Naive B cell (primary cell): ENCODE data around the gene PPP1R14C. TPM values are rescaled to one million over a fixed set of nuclear protein-coding genes. Genes with fewer than 3 reads are reported as not detected.

Experiments
- ATAC-seq, 2 donors: fragments of 150-1000 bp; cut with Tn5 transposase; 2 replicates each; pipeline ENCODE4 v1.10.0; 2021; ENCODE audit warnings: low read depth in 2 of 2, mild to moderate bottlenecking in 2 of 2, moderate library complexity in 2 of 2
- DNase-seq: peaks from one replicate; pipeline ENCODE4 v3.0.0; 2022
- H3K27ac Mint-ChIP-seq, 6 donors: one replicate each; pipeline ENCODE4 v1.8.0; 2020 to 2022; ENCODE audit warnings: mild to moderate bottlenecking in 6 of 6, mixed read lengths in 6 of 6, moderate library complexity in 5 of 6, inconsistent platforms in 2 of 6
- H3K27me3 Mint-ChIP-seq, 3 donors: one replicate each; pipeline ENCODE4 v1.8.0; 2021 to 2022; ENCODE audit warnings: mixed read lengths in 3 of 3, mild to moderate bottlenecking in 1 of 3
- H3K36me3 Mint-ChIP-seq, 2 donors: one replicate each; pipeline ENCODE4 v1.8.0; 2020 to 2022; ENCODE audit warnings: mixed read lengths in 2 of 2, inconsistent platforms in 1 of 2, mild to moderate bottlenecking in 1 of 2
- H3K4me1 Mint-ChIP-seq, 3 donors: one replicate each; pipeline ENCODE4 v1.8.0; 2020 to 2022; ENCODE audit warnings: mixed read lengths in 3 of 3, inconsistent platforms in 1 of 3, mild to moderate bottlenecking in 1 of 3, moderate library complexity in 1 of 3
- H3K4me3 Mint-ChIP-seq, 8 donors: one replicate each; pipeline ENCODE4 v1.8.0; 2020 to 2022; ENCODE audit warnings: mild to moderate bottlenecking in 8 of 8, mixed read lengths in 8 of 8, moderate library complexity in 8 of 8, inconsistent platforms in 2 of 8
- H3K9me3 Mint-ChIP-seq, 7 donors: one replicate each; pipeline ENCODE4 v1.8.0; 2020 to 2022; ENCODE audit warnings: mixed read lengths in 7 of 7, mild to moderate bottlenecking in 5 of 7, inconsistent platforms in 2 of 7, moderate library complexity in 1 of 7
- polyA plus RNA-seq, 6 donors: library from polyadenylated mRNA; unstranded; fragments of 300-500 nt; fragmentation: Illumina TruSeq; gene quantifications; one replicate each; pipeline ENCODE4 v1.2.3, GENCODE V29; 2021; ENCODE audit warnings: low read depth in 6 of 6

PPP1R14C gene
- polyA plus RNA-seq, 6 donors from 2014 or later = 0.22 TPM; not detected in 5

GRCh38 chr6:150243620-150244314 lies 100.9 kb downstream of the PPP1R14C start:
- Mint-ChIP-seq H3K4me1 (peaks cover 0 to 7% (median 0%) of the 10 kb centered on the region in 3 donors), H3K4me3 (no peak overlapping the region), H3K27me3 (peaks cover 0 to 8% (median 0%) of the 10 kb centered on the region in 3 donors), H3K27ac (no peak overlapping the region), H3K36me3 (peaks cover 0 to 7% of the 10 kb centered on the region in 2 donors), H3K9me3 (peaks cover 0 to 19% (median 10%) of the 10 kb centered on the region in 7 donors)
- no peak for DNase-seq
- ATAC-seq = no peak

- Mint-ChIP-seq H3K36me3 (no peaks in the 10 kb centered on the region), H3K4me1 (peaks cover 0 to 7% (median 0%) of the 10 kb centered on the region in 3 donors), H3K27ac (no peak overlapping the region), H3K9me3 (peaks cover 0 to 22% (median 10%) of the 10 kb centered on the region in 7 donors), H3K4me3 (no peak overlapping the region), H3K27me3 (peaks cover 0 to 1% (median 0%) of the 10 kb centered on the region in 3 donors)
- no peak for ATAC-seq
- no peak for DNase-seq
Measured at GRCh38 chr6:150245148-150245935, 102.5 kb downstream of the PPP1R14C start.

GRCh38 chr6:150247803-150248202 lies 105.0 kb downstream of the PPP1R14C start:
- Mint-ChIP-seq H3K27ac (peak overlapping the region in 1 of 6 donors; percentile 20), H3K9me3 (peaks cover 6 to 22% (median 10%) of the 10 kb centered on the region in 7 donors), H3K36me3 (no peaks in the 10 kb centered on the region), H3K4me3 (no peak overlapping the region), H3K27me3 (peaks cover under 1 to 15% (median 9%) of the 10 kb centered on the region in 3 donors), H3K4me1 (no peaks in the 10 kb centered on the region)
- DNase-seq = no peak
- no peak for ATAC-seq

- Mint-ChIP-seq H3K27me3 (peaks cover 5 to 20% (median 9%) of the 10 kb centered on the region in 3 donors), H3K4me3 (no peak overlapping the region)
Measured at GRCh38 chr6:150248300-150248699, 105.5 kb downstream of the PPP1R14C start.

GRCh38 chr6:150249261-150249660 lies 106.4 kb downstream of the PPP1R14C start:
- peaks cover 9 to 28% (median 11%) of the 10 kb centered on the region in 3 donors for H3K27me3 Mint-ChIP-seq
- H3K27ac Mint-ChIP-seq = no peak overlapping the region
- no peak overlapping the region for H3K4me3 Mint-ChIP-seq
- H3K36me3 Mint-ChIP-seq = no peaks in the 10 kb centered on the region
- H3K4me1 Mint-ChIP-seq = no peaks in the 10 kb centered on the region
- DNase-seq (no peak), ATAC-seq (no peak)
- peaks cover 6 to 22% (median 10%) of the 10 kb centered on the region in 7 donors for H3K9me3 Mint-ChIP-seq

More at GRCh38 chr6:150248300-150248699, 105.5 kb downstream of the PPP1R14C start:
- peaks cover 6 to 22% (median 10%) of the 10 kb centered on the region in 7 donors for H3K9me3 Mint-ChIP-seq
- no peaks in the 10 kb centered on the region for H3K4me1 Mint-ChIP-seq
- H3K27ac Mint-ChIP-seq = no peak overlapping the region
- no peak for DNase-seq
- no peak for ATAC-seq
- H3K36me3 Mint-ChIP-seq = no peaks in the 10 kb centered on the region

GRCh38 chr6:150250826-150251225 lies 108.0 kb downstream of the PPP1R14C start:
- H3K27ac Mint-ChIP-seq = no peak overlapping the region
- no peak for ATAC-seq
- H3K36me3 Mint-ChIP-seq = no peaks in the 10 kb centered on the region
- peaks cover 6 to 22% (median 10%) of the 10 kb centered on the region in 7 donors for H3K9me3 Mint-ChIP-seq
- no peaks in the 10 kb centered on the region for H3K4me1 Mint-ChIP-seq
- H3K4me3 Mint-ChIP-seq = no peak overlapping the region
- H3K27me3 Mint-ChIP-seq = peaks cover 9 to 36% (median 27%) of the 10 kb centered on the region in 3 donors
- DNase-seq = no peak

GRCh38 chr6:150251566-150252186 lies 108.8 kb downstream of the PPP1R14C start:
- ATAC-seq = no peak

GRCh38 chr6:150252714-150253444 lies 110.0 kb downstream of the PPP1R14C start:
- Mint-ChIP-seq H3K9me3 (peaks cover 1 to 12% (median 6%) of the 10 kb centered on the region in 7 donors), H3K27me3 (peaks cover 19 to 47% (median 36%) of the 10 kb centered on the region in 3 donors), H3K4me1 (no peaks in the 10 kb centered on the region), H3K36me3 (no peaks in the 10 kb centered on the region), H3K27ac (peak overlapping the region in 1 of 6 donors; percentile 40), H3K4me3 (no peak overlapping the region)
- DNase-seq = no peak
- ATAC-seq = no peak

More at GRCh38 chr6:150251566-150252186, 108.8 kb downstream of the PPP1R14C start:
- Mint-ChIP-seq H3K27me3 (peaks cover 18 to 44% (median 35%) of the 10 kb centered on the region in 3 donors), H3K9me3 (peaks cover 6 to 22% (median 10%) of the 10 kb centered on the region in 7 donors), H3K4me3 (no peak overlapping the region), H3K27ac (no peak overlapping the region), H3K36me3 (no peaks in the 10 kb centered on the region), H3K4me1 (no peaks in the 10 kb centered on the region)
- no peak for DNase-seq

GRCh38 chr6:150253489-150253888 lies 110.6 kb downstream of the PPP1R14C start:
- no peak for ATAC-seq
- Mint-ChIP-seq H3K36me3 (no peaks in the 10 kb centered on the region), H3K4me3 (no peak overlapping the region), H3K9me3 (peaks cover 0 to 6% (median 2%) of the 10 kb centered on the region in 7 donors), H3K4me1 (no peaks in the 10 kb centered on the region), H3K27me3 (peaks cover 20 to 47% (median 37%) of the 10 kb centered on the region in 3 donors), H3K27ac (no peak overlapping the region)
- DNase-seq = no peak

- DNase-seq (no peak), ATAC-seq (no peak)
- Mint-ChIP-seq H3K27me3 (peaks cover 24 to 56% (median 47%) of the 10 kb centered on the region in 3 donors), H3K36me3 (no peaks in the 10 kb centered on the region), H3K27ac (no peak overlapping the region), H3K4me1 (no peaks in the 10 kb centered on the region), H3K4me3 (no peak overlapping the region), H3K9me3 (peaks cover 0 to 6% (median 0%) of the 10 kb centered on the region in 7 donors)
Measured at GRCh38 chr6:150254770-150255169, 111.9 kb downstream of the PPP1R14C start.

- DNase-seq (no peak), ATAC-seq (no peak)
- no peaks in the 10 kb centered on the region for H3K4me1 Mint-ChIP-seq
- H3K9me3 Mint-ChIP-seq = peaks cover 0 to 4% (median 0%) of the 10 kb centered on the region in 7 donors
- no peak overlapping the region for H3K27ac Mint-ChIP-seq
- no peaks in the 10 kb centered on the region for H3K36me3 Mint-ChIP-seq
- H3K27me3 Mint-ChIP-seq = peaks cover 20 to 63% (median 48%) of the 10 kb centered on the region in 3 donors
- H3K4me3 Mint-ChIP-seq = no peak overlapping the region
Measured at GRCh38 chr6:150255840-150256239, 113.0 kb downstream of the PPP1R14C start.

- Mint-ChIP-seq H3K27me3 (peaks cover 21 to 67% (median 51%) of the 10 kb centered on the region in 3 donors), H3K4me3 (no peak overlapping the region)
Measured at GRCh38 chr6:150256618-150257272, 113.9 kb downstream of the PPP1R14C start.

More at GRCh38 chr6:150256618-150257272, 113.9 kb downstream of the PPP1R14C start:
- Mint-ChIP-seq H3K4me1 (no peaks in the 10 kb centered on the region), H3K36me3 (no peaks in the 10 kb centered on the region), H3K27ac (no peak overlapping the region), H3K9me3 (peaks cover 0 to 2% (median 0%) of the 10 kb centered on the region in 7 donors)
- no peak for ATAC-seq
- no peak for DNase-seq
